Stimulated activated naive CD8-positive, alpha-beta T cell treated with anti-CD3 and anti-CD28 coated beads, Interleukin-15, amount 100 ng/mL, for 72 hours (primary cell): ENCODE results near the gene SLC5A3.

ENCODE experiments used
- ATAC-seq: fragments of 150-1000 bp; cut with Tn5 transposase; 2 replicates; pipeline ENCODE4 v1.10.0; 2021; ENCODE audit warnings: mild to moderate bottlenecking, moderate library complexity
- DNase-seq, 2 donors: peaks; one replicate each; pipeline ENCODE4 v3.0.0; 2021 to 2022
- H3K27ac Mint-ChIP-seq, 2 donors: one replicate each; pipeline ENCODE4 v1.8.0; 2022; ENCODE audit warnings: mild to moderate bottlenecking in 2 of 2, mixed read lengths in 2 of 2, moderate library complexity in 2 of 2
- H3K27me3 Mint-ChIP-seq: one replicate; pipeline ENCODE4 v1.8.0; 2022; ENCODE audit warnings: mixed read lengths
- H3K4me1 Mint-ChIP-seq: one replicate; pipeline ENCODE4 v1.8.0; 2022; ENCODE audit warnings: mild to moderate bottlenecking, mixed read lengths
- H3K4me3 Mint-ChIP-seq, 2 donors: one replicate each; pipeline ENCODE4 v1.8.0; 2022; ENCODE audit warnings: mild to moderate bottlenecking in 2 of 2, mixed read lengths in 2 of 2, moderate library complexity in 1 of 2
- H3K9me3 Mint-ChIP-seq, 2 donors: one replicate each; pipeline ENCODE4 v1.8.0; 2022; ENCODE audit warnings: mixed read lengths in 2 of 2

Gene SLC5A3

DNA sequence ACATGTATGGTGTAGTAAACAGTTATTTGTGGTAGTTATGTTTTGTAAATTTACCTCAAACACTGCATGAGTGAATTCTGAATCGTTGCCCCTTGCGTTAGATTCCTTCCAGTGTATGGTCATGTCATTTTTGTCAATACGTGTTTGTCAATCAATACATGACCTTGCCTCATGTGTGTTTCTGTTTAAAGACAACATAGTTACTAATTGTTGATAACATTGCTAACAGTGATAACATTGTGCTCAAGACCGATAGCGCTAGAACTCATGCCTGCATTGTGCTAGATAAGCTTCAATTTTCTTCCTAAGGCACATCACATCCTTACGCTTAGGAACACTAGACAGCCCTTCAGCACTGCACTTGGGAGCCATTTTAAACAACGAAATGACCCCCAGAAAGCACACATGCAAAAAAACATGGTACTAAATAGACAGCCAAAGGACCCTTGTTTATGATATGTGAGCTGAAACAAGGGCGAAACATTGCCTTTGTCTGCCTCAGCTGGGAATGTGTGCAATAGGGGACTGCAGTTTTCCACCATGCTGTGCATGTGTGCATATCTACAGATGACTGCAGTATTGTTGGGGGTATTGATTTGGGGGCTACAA, 37.3 kb downstream of the SLC5A3 start:
- no peaks in the 10 kb centered on the region for H3K9me3 Mint-ChIP-seq
- ATAC-seq = no peak
- no peaks in the 10 kb centered on the region for H3K27me3 Mint-ChIP-seq
- H3K4me3 Mint-ChIP-seq = no peak overlapping the region
- peaks cover 60% of the 10 kb centered on the region for H3K4me1 Mint-ChIP-seq
- no peak overlapping the region for H3K27ac Mint-ChIP-seq
- no peak for DNase-seq

DNA sequence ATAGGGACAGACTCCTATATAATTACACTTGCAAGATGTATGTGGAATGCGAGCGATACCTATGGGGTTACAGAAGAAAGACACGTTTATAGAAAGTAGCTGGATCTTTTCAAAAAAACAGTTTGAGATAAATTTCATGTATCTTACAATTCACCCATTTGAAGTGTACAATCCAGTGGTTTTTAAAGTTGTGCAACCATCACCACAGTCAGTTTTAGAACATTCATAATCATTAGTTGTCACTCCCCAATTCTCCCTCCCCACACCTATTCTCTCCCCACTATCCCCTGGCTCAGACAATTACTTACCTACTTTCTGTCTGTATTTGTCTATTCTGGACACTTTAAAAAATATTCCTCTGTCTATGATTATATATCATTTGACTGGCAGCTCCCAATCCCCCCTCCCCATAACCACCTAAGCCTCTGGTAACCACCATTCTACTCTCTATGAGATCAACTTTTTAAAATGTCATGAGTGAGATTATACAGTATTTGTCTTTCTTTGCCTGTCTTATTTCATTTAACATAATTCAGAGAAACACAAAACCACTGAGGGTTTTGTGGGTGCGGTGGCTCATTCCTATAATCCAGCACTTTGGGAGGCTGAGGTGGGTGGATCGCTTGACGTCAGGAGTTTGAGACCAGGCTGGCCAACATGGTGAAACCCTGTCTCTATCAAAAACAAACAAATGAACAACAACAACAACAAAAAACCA, 39.1 kb downstream of the SLC5A3 start:
- no peak for DNase-seq
- Mint-ChIP-seq H3K27ac (peak overlapping the region in 1 of 2 donors; percentile 79), H3K4me1 (peaks cover 65% of the 10 kb centered on the region), H3K27me3 (no peaks in the 10 kb centered on the region), H3K4me3 (no peak overlapping the region), H3K9me3 (no peaks in the 10 kb centered on the region)
- ATAC-seq = no peak

DNA sequence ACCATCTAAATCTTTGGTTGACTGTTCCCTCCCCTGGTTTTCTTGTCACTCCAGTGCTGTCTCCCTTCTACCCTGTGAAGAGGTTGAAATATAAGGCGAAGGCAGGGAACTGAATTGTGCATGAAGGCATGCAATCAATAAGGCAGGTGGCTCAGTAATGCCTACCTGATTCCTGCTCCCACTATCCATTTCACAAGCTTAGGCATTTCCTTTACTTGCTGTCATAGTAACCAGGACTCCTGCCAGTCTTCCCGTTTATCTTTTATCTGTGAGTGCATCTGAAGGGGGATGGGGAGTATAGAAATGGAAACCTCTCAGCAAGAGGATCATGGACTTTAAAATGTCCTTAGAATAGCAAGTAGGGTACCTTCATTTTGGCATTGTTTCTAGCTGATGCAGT, 40.5 kb downstream of the SLC5A3 start:
- Mint-ChIP-seq H3K4me1 (peaks cover 61% of the 10 kb centered on the region), H3K4me3 (no peak overlapping the region), H3K27me3 (no peaks in the 10 kb centered on the region), H3K27ac (no peak overlapping the region), H3K9me3 (no peaks in the 10 kb centered on the region)
- ATAC-seq (no peak), DNase-seq (no peak)

DNA sequence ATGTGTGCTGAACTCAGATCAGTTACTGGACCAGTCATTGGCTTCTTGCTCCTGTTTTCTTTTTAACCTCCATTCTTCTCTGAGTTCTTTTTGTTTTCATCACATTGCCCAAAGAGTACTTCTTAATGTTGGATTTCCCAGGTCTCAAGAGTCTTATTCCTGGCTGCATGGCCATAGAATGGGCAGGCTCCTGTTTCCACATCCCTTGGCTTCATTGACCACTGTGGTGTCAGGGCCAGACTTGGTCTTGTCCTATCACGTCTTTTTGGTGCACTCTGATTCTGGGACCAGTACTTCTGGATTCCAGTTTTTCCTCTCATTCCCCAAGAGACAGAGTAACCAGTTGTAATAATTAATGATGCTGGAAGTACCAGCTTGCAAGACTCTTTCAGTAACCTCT, 41.8 kb downstream of the SLC5A3 start:
- no peak for DNase-seq
- Mint-ChIP-seq H3K27ac (no peak overlapping the region), H3K27me3 (no peaks in the 10 kb centered on the region), H3K9me3 (no peaks in the 10 kb centered on the region), H3K4me3 (no peak overlapping the region), H3K4me1 (peaks cover 60% of the 10 kb centered on the region)
- ATAC-seq = no peak

DNA sequence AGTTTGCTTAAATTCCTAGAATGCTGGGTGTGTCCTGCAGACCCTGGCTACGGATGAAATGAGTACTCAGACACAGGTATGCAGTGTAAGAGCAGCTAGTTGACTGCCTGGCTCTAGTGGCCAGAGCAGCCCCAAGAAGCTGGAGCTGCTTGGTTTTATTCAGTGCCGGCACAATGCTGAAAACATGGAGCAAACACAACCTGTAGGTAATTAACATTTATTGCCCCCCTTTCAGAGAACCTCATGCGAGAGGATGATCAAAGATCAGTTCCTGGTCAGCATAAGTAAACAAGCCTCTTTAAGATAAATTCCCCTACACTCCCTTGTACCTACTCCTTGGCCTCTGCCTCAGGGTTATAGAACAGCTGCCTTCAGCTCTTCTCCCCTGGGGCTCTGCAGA, 43.2 kb downstream of the SLC5A3 start:
- DNase-seq (no peak), ATAC-seq (no peak)
- Mint-ChIP-seq H3K27ac (no peak overlapping the region), H3K4me1 (peaks cover 53% of the 10 kb centered on the region), H3K9me3 (no peaks in the 10 kb centered on the region), H3K4me3 (no peak overlapping the region), H3K27me3 (no peaks in the 10 kb centered on the region)

DNA sequence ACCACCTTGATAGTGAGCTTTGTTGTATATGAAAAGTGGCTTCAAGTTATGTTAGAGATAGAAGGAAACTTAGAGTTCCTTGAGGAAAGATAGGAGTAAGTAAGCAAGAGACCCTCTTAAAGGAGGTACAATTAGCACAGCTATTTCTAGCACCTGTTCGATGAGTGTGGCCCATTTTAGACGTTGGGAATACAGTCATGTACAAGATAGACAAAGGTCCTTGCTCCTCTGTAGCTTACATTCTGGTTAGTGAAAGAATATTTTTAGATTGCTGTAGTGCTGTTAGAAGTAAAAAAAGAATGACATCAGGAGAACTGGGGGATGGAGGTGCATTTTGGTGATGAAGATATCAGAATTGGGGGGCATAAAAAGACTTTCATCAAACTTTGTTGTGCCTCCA, 47.5 kb downstream of the SLC5A3 start:
- ATAC-seq = no peak
- H3K4me3 Mint-ChIP-seq = no peak overlapping the region
- DNase-seq = no peak
- peaks cover 7 to 8% of the 10 kb centered on the region in 2 donors for H3K9me3 Mint-ChIP-seq
- H3K4me1 Mint-ChIP-seq = peaks cover 44% of the 10 kb centered on the region
- H3K27me3 Mint-ChIP-seq = no peaks in the 10 kb centered on the region
- H3K27ac Mint-ChIP-seq = no peak overlapping the region

DNA sequence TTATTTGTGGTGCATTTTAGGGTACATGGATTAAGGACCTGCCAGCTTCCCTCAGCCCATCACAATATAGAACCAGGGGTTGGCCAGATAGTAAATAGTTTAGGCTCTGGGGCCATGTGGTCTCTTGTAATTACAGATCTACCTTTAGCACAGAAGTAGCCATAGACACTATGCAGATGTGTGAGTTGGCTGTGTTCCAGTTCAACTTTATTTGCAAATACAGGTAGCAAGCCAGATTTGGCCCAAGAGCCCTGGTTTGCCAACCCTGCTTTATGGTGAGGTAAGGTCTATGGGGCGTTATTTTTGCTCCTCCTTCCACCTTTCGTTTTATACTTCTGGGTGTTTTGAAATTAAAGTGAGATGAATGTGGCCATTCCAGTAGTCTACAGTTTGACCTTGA, 48.7 kb downstream of the SLC5A3 start:
- peak overlapping the region in 1 of 2 donors; percentile 56 for H3K27ac Mint-ChIP-seq
- no peak overlapping the region for H3K4me3 Mint-ChIP-seq
- H3K9me3 Mint-ChIP-seq = peaks cover 7 to 8% of the 10 kb centered on the region in 2 donors
- no peak for DNase-seq
- H3K4me1 Mint-ChIP-seq = peaks cover 47% of the 10 kb centered on the region
- H3K27me3 Mint-ChIP-seq = no peaks in the 10 kb centered on the region
- no peak for ATAC-seq
